ENCODE measurements around the gene SLC2A4RG. TPM values are rescaled to one million over a fixed set of nuclear protein-coding genes. Genes with fewer than 3 reads are reported as not detected.
A peak's percentile ranks its signal among the peaks of the same experiment; 100 is the strongest.

SLC2A4RG gene
- total and polyA plus RNA-seq, 2 of the 13 experiments (the other 11 are each of a cell fraction or from before 2014, with no cell fraction given), result 91.4 to 95.9 TPM

GRCh38 chr20:63734111-63734945, 5.2 kb upstream of the SLC2A4RG start (continued):
- TF ChIP-seq ZBTB10 (CRISPR knock-in tag; IDR thresholded peaks at IDR 0.05; ENCODE audit: borderline replicate concordance) (no peak), TAF15 (IDR thresholded peaks at IDR 0.05; ENCODE audit: low read depth, low read length, poor library complexity, severe bottlenecking) (peak; percentile 17), THAP8 (CRISPR knock-in tag; IDR thresholded peaks at IDR 0.05; ENCODE audit: borderline replicate concordance) (0 out of 2 replicates have a peak, but pooled peaks have one; percentile 8), ZNF800 (CRISPR knock-in tag; IDR thresholded peaks at IDR 0.05) (no peak), RFX5 (IDR thresholded peaks at IDR 0.05; ENCODE audit: low read depth, low read length) (no peak), TMF1 (CRISPR knock-in tag; IDR thresholded peaks at IDR 0.05; ENCODE audit: low read depth) (peak; percentile 75; the same call in 1 of the 2 replicates), RFX1 (IDR thresholded peaks at IDR 0.05) (no peak), HOXA3 (CRISPR knock-in tag; IDR thresholded peaks at IDR 0.05) (peak; percentile 82), ZNF782 (CRISPR knock-in tag; IDR thresholded peaks at IDR 0.05; ENCODE audit: borderline replicate concordance) (no peak), MYPOP (CRISPR knock-in tag; IDR thresholded peaks at IDR 0.05) (no peak), ZNF10 (CRISPR knock-in tag; IDR thresholded peaks at IDR 0.05; ENCODE audit: borderline replicate concordance, low read depth) (no peak), IKZF4 (CRISPR knock-in tag; IDR thresholded peaks at IDR 0.05; ENCODE audit: borderline replicate concordance, low read depth, not compliant biosample characterization) (peak; percentile 16), PHF5A (CRISPR knock-in tag; IDR thresholded peaks at IDR 0.05; ENCODE audit: low read depth, unreplicated experiment) (no peak), ZNF639 (CRISPR knock-in tag; conservative IDR thresholded peaks at IDR 0.05) (no peak), ZNF143 (CRISPR knock-in tag; IDR thresholded peaks at IDR 0.05) (no peak)

All from HepG2 (cell line).